GM12873 (cell line): ENCODE results near the gene IL17C.

Experiments
- TF ChIP-seq, protein P1 (sequence below): IDR thresholded peaks from 2 replicates; pipeline ENCODE4 v1.5.1; 2012; ENCODE audit warnings: low read depth, mild to moderate bottlenecking, moderate library complexity, low read length, control low read depth; ENCODE audit not compliant: insufficient read depth; ENCODE audit errors: missing control alignments

IL17C gene

DNA sequence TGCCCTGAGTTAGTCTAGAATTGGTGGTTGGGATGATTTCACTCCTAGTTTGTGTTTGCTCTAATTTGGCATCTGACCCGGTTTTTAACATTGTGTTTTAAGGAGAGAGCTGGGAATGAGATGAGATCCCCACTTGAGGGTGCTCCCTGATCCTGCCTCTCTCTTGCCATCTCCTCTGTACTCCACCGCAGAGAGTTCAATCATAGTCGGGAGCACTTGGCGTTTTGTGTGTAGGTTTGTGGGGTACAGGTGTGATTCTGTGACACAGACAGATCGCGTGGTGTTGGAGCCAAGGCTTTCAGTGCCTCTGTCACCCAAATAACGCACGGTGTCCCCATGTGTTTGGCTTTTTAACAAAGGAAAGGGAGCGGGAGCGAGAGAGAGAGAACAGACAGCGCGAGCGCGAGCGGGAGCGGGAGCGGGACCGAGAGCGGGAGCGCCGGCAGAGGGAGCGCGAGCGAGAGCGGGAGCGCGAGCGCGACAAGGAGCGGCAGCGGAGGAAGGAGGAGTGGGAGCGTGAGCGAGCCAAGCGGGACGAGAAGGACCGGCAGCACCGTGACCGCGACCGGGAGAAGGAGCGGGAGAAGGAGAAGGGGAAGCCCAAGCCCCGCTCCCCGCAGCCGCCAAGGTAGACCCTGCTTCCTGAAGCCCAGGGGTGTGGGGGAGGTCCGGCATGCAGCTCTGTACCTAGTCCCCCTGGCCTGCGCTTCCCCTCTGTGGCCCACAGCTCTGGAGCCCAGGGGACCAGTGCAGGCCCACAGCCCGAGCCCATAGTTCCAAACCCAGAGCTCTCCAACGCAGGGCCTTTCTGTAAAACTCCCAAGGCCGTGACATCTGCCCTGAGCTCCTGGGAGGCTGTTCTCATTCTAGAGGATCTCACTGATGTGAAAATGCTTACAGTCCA is 27.2 kb upstream of the IL17C start:
- TF ChIP-seq, protein P1, sequence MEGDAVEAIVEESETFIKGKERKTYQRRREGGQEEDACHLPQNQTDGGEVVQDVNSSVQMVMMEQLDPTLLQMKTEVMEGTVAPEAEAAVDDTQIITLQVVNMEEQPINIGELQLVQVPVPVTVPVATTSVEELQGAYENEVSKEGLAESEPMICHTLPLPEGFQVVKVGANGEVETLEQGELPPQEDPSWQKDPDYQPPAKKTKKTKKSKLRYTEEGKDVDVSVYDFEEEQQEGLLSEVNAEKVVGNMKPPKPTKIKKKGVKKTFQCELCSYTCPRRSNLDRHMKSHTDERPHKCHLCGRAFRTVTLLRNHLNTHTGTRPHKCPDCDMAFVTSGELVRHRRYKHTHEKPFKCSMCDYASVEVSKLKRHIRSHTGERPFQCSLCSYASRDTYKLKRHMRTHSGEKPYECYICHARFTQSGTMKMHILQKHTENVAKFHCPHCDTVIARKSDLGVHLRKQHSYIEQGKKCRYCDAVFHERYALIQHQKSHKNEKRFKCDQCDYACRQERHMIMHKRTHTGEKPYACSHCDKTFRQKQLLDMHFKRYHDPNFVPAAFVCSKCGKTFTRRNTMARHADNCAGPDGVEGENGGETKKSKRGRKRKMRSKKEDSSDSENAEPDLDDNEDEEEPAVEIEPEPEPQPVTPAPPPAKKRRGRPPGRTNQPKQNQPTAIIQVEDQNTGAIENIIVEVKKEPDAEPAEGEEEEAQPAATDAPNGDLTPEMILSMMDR: no peak

DNA sequence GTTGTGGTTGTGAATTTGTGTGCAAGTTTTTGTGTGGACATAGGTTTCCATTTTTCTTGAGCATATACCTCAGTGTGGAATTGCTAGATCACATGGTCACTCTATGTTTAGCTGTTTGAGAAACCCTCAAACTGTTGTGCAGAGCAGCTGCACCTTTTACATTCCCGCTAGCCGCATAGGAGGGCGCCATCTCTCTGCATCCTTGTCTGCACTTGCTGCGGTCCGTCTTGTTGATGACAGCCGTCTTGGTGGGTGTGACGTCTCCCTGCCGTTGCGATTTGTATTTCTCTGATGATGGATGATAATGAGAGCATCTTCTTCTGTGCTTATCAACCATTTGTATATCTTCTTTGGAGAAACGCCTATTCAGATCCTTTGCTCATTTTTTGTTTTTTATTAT is 25.1 kb upstream of the IL17C start:
- TF ChIP-seq, protein P1: no peak

DNA sequence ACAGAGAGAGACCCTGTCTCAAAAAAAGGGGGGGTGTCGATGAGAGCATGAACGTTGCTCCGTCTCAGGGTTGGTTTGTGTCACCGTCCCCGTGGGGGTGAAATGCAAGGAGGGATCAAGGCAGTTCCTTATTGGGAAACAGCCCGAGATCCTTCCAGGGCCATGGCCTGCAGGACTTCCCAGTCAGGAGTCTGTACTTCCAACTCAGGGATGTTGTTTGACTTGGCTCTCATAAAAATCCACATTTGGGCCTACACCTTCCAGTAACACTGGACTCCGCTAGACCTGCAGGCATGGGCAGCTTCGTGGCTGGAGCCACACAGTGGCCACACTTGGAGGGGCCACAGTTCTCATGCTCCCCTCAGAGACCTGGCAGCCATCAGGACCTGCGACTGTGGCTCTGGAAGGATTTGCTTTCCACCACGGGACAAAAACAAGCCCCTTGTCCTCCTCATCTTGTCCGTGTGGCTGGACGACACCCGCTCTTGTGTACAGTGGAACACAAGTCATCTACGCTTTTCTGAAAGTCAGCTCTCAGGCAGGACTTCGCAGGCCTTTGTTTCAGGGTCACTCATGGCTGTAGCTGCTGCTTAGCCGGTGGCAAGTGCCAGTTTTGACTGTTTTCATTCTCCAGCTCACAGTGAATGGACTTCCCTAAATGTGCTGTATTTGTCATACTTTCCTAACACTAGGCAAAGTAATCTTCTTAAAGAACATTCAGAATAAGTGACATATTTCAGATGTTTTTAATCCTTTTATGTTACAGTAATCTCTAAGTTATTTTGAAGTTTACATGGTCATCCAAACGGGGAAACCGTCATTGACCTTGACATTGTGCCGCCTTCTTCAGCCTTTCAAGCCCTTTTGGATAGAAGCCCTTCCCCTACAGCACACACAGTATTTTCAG is 24.2 kb upstream of the IL17C start:
- TF ChIP-seq, protein P1: no peak

DNA sequence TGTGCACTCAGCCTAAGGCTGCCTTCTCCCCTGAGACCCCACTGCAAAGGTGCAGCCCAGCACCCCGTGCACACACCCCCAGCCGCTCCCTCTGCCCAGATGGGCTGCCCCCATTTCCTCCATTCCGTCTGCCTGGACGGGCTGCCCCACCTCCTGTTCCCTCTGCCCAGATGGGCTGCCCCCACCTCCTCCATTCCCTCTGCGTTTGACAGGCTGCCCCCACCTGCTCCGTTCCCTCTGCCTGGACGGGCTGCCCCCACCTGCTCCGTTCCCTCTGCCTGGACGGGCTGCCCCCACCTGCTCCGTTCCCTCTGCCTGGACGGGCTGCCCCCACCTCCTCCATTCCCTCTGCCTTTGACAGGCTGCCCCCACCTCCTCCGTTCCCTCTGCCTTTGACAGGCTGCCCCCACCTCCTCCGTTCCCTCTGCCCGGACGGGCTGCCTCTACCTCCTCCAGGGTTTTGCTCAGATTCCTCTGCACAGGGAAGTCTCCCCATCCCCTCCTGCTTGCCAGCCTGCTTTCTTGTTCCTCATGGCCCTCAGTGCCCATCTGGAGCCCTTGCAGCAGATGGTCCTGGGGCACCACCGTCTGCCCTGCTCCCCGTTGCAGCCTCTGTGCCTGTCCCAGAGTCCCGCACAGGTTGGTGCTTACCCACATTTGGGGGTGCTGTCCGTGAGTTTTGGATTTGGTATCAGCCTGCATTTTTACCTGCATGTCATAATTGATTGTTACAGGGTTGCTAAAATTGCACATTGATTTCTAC is 23.4 kb upstream of the IL17C start:
- TF ChIP-seq, protein P1: no peak

DNA sequence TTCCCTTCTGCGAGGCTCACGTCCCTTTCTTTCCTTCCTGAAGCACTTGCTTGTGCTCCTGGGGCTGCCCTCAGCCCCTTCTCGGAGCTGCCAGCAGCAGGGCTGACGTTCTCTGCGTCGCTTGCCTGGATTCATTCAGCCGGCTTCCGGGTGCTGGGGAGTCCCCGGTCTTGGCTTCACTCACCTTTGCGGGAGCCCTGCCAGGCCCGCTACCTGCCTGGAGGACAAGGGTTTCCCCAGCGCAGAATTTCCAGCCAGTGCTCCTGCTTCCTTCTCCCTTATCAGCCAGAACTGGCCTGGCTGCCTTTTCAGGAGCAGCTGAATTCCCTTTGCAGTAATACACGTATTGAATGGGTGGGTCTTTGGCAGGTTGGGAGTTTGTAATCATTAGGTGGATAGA is 22.1 kb upstream of the IL17C start:
- TF ChIP-seq, protein P1: no peak

DNA sequence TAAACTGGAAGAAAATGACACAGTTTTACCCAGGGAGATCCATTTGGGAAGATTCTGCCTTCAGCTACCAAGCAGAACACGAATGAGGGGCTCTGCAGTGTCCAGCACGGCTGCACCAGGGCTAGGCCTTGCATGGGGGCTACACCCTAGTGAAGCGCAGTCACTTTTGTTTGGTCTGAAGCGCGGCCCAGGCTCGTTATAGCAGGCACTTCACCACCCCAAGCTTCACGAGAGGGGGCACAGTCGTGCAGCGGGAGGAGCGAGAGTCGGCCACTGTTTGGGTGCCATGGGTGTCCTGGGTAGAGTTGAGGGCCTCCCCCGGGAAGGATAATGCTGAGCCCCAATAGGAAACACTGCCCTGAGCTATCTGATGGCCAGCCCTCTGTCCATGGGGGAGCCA is 21.6 kb upstream of the IL17C start:
- TF ChIP-seq, protein P1: no peak
